Ascending aorta (tissue), 2 donors: Measurements from ENCODE around the gene PIGN. TPM values are rescaled to one million over a fixed set of nuclear protein-coding genes. Genes with fewer than 3 reads are reported as not detected.

ENCODE experiments used
- DNase-seq, 2 donors: peaks; one replicate each; pipeline ENCODE4 v3.0.0-alpha.2; 2019; ENCODE audit warnings: low spot score in 2 of 2
- H3K27ac ChIP-seq, 2 donors: fragments of 200-600 bp; sonication (generic); one replicate each; pipeline ENCODE4 v1.5.1; 2016 to 2017; ENCODE audit warnings: mild to moderate bottlenecking in 1 of 2
- H3K27me3 ChIP-seq: fragments of 200-600 bp; sonication (generic); one replicate; pipeline ENCODE4 v1.5.1; 2017
- H3K36me3 ChIP-seq, 2 donors: fragments of 200-600 bp; sonication (generic); one replicate each; pipeline ENCODE4 v1.5.1; 2016
- H3K4me1 ChIP-seq, 2 donors: fragments of 200-600 bp; sonication (generic); one replicate each; pipeline ENCODE4 v1.5.1; 2016 to 2017; ENCODE audit warnings: mild to moderate bottlenecking in 1 of 2
- H3K4me3 ChIP-seq, 2 donors: fragments of 200-600 bp; sonication (generic); one replicate each; pipeline ENCODE4 v1.5.1; 2016 to 2017; ENCODE audit warnings: mild to moderate bottlenecking in 1 of 2
- H3K9me3 ChIP-seq, 2 donors: fragments of 200-600 bp; sonication (generic); one replicate each; pipeline ENCODE4 v1.5.1; 2016
- CTCF ChIP-seq, 3 experiments: fragments of 200-600 bp in 2 of 3; fragments of 450-650 bp in 1 of 3; sonication (generic) in 2 of 3; IDR thresholded peaks; one replicate each; pipeline ENCODE4 v1.5.1; 2016 to 2019; ENCODE audit warnings: antibody characterized with exemption in 3 of 3, mild to moderate bottlenecking in 1 of 3, moderate library complexity in 1 of 3
- intact Hi-C: fragments of 100-400 bp; cut with DNase I; formaldehyde crosslinking; loops from one replicate; pipeline ENCODE4 v1.15.1; 2023
- total RNA-seq: library from RNA; depleted of rRNA; stranded (reverse); fragments of >200 nt; gene quantifications from one replicate; pipeline ENCODE4 v1.1.0, GENCODE V29; 2016

The PIGN gene
- total RNA-seq, 1 donor from 2014 or later, result 12.8 TPM

- H3K9me3 ChIP-seq, result no peaks in the 10 kb centered on the region
- no peaks in the 10 kb centered on the region for H3K27me3 ChIP-seq
- no peak overlapping the region for H3K27ac ChIP-seq
- TF ChIP-seq CTCF (IDR thresholded peaks at IDR 0.05), result no peak
- no peak overlapping the region for H3K4me3 ChIP-seq
- no peak for DNase-seq
- intact Hi-C loops, result no loop called here
- H3K36me3 ChIP-seq, result no peaks in the 10 kb centered on the region
- H3K4me1 ChIP-seq, result no peaks in the 10 kb centered on the region
Observed at GRCh38 chr18:62023536-62023935, 163.3 kb downstream of the PIGN start.

DNA sequence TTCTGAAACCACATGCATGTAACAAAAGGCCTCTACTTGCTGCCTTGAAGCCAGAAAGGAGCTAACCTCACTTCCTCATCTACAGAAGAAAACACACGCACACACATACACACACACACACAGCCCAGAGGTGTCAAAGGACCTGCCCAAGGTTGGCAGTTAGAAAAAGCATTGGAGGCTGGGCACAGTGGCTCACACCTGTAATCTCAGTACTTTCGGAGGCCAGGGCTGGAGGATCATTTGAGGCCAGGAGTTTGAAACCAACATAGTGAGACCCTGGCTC lies 168.2 kb downstream of the PIGN start:
- Histone ChIP-seq H3K36me3 (no peaks in the 10 kb centered on the region), H3K27me3 (no peaks in the 10 kb centered on the region), H3K4me3 (no peak overlapping the region), H3K9me3 (no peaks in the 10 kb centered on the region), H3K27ac (peak overlapping the region in 1 of 2 donors; percentile 74), H3K4me1 (peaks cover 0 to 17% of the 10 kb centered on the region in 2 donors)
- intact Hi-C loops, result no loop called here
- no peak for TF ChIP-seq CTCF (IDR thresholded peaks at IDR 0.05)
- no peak for DNase-seq

GRCh38 chr18:62018034-62018758 lies 168.7 kb downstream of the PIGN start:
- TF ChIP-seq CTCF (IDR thresholded peaks at IDR 0.05), result no peak

GRCh38 chr18:62017618-62018017 lies 169.2 kb downstream of the PIGN start:
- no peaks in the 10 kb centered on the region for H3K36me3 ChIP-seq
- H3K4me1 ChIP-seq, result peaks cover 0 to 17% of the 10 kb centered on the region in 2 donors
- H3K27me3 ChIP-seq, result no peaks in the 10 kb centered on the region
- H3K4me3 ChIP-seq, result no peak overlapping the region
- peak overlapping the region; percentile 66 to 74 for H3K27ac ChIP-seq
- DNase-seq, result no peak
- intact Hi-C loops, result no loop called here
- H3K9me3 ChIP-seq, result no peaks in the 10 kb centered on the region
- no peak for TF ChIP-seq CTCF (IDR thresholded peaks at IDR 0.05)

More at GRCh38 chr18:62018034-62018758, 168.7 kb downstream of the PIGN start:
- peak overlapping the region; percentile 66 to 74 for H3K27ac ChIP-seq
- H3K4me1 ChIP-seq, result peaks cover 0 to 17% of the 10 kb centered on the region in 2 donors
- no peaks in the 10 kb centered on the region for H3K27me3 ChIP-seq
- no peaks in the 10 kb centered on the region for H3K36me3 ChIP-seq
- no peak for DNase-seq
- no peak overlapping the region for H3K4me3 ChIP-seq
- intact Hi-C loops, result no loop called here
- no peaks in the 10 kb centered on the region for H3K9me3 ChIP-seq

- Histone ChIP-seq H3K36me3 (no peaks in the 10 kb centered on the region), H3K4me1 (no peaks in the 10 kb centered on the region), H3K27ac (no peak overlapping the region), H3K27me3 (no peaks in the 10 kb centered on the region), H3K4me3 (no peak overlapping the region), H3K9me3 (no peaks in the 10 kb centered on the region)
- no peak for TF ChIP-seq CTCF (IDR thresholded peaks at IDR 0.05)
- DNase-seq, result no peak
- intact Hi-C loops, result no loop called here
Observed at GRCh38 chr18:62011416-62011815, 175.4 kb downstream of the PIGN start.

GRCh38 chr18:62009521-62009920 lies 177.3 kb downstream of the PIGN start:
- intact Hi-C loops, result no loop called here
- Histone ChIP-seq H3K27me3 (no peaks in the 10 kb centered on the region), H3K9me3 (no peaks in the 10 kb centered on the region), H3K4me3 (no peak overlapping the region), H3K36me3 (no peaks in the 10 kb centered on the region), H3K4me1 (no peaks in the 10 kb centered on the region), H3K27ac (no peak overlapping the region)
- no peak for TF ChIP-seq CTCF (IDR thresholded peaks at IDR 0.05)
- DNase-seq, result no peak
